Fibroblast of the aortic adventitia (primary cell): ENCODE results near the gene NTPCR. TPM values are rescaled to one million over a fixed set of nuclear protein-coding genes. Genes with fewer than 3 reads are reported as not detected.
"Not testable (repeated sequence)": the region's sequence is repeated elsewhere in the genome, so short reads cannot be mapped to it uniquely, and the experiment has no call there.

Experiments
- DNase-seq: peaks from one replicate; pipeline ENCODE4 v3.0.0-alpha.2; 2010; ENCODE audit warnings: low read depth
- H3K4me3 ChIP-seq: 2 replicates; pipeline ENCODE4 v1.5.1; 2011; ENCODE audit warnings: low read depth, mild to moderate bottlenecking, control low read depth, low read length, moderate library complexity
- CTCF ChIP-seq: IDR thresholded peaks from 2 replicates; pipeline ENCODE4 v1.5.1; 2011; ENCODE audit warnings: mild to moderate bottlenecking, low read length, control low read depth, inconsistent platforms; ENCODE audit not compliant: insufficient read depth
- total RNA-seq: library from RNA; depleted of rRNA; stranded (reverse); fragments of >200 nt; gene quantifications from 2 replicates; pipeline ENCODE4 v1.2.3, GENCODE V29; 2012; ENCODE audit warnings: low replicate concordance

NTPCR gene
- total RNA-seq, 1 donor = 19.7 TPM

GRCh38 chr1:232996143-232996542 lies 45.7 kb downstream of the NTPCR start:
- no peak for DNase-seq
- no peak for TF ChIP-seq CTCF

GRCh38 chr1:232998138-232998537 lies 47.7 kb downstream of the NTPCR start:
- no peak overlapping the region for H3K4me3 ChIP-seq
- DNase-seq = no peak
- no peak for TF ChIP-seq CTCF

More at GRCh38 chr1:232996143-232996542, 45.7 kb downstream of the NTPCR start:
- H3K4me3 ChIP-seq = no peak overlapping the region

GRCh38 chr1:232998646-232999045 lies 48.2 kb downstream of the NTPCR start:
- no peak overlapping the region for H3K4me3 ChIP-seq
- DNase-seq = no peak
- TF ChIP-seq CTCF = no peak

- no peak for DNase-seq
- TF ChIP-seq CTCF = no peak
- H3K4me3 ChIP-seq = no peak overlapping the region
Observed at GRCh38 chr1:232999956-233000625, 49.7 kb downstream of the NTPCR start.

GRCh38 chr1:233003638-233004037 lies 53.2 kb downstream of the NTPCR start:
- DNase-seq, H3K4me3 ChIP-seq: not testable (repeated sequence)

GRCh38 chr1:233004451-233004850 lies 54.0 kb downstream of the NTPCR start:
- DNase-seq = no peak
- no peak for TF ChIP-seq CTCF
- no peak overlapping the region for H3K4me3 ChIP-seq

GRCh38 chr1:233005156-233005555 lies 54.7 kb downstream of the NTPCR start:
- no peak for TF ChIP-seq CTCF
- H3K4me3 ChIP-seq = no peak overlapping the region

More at GRCh38 chr1:233005156-233005555, 54.7 kb downstream of the NTPCR start:
- no peak for DNase-seq
